22Rv1 (cell line): ENCODE results near the gene FAM89A.

ENCODE experiments used
- CTCF ChIP-seq: fragments of 450-650 bp; IDR thresholded peaks from 2 replicates; pipeline ENCODE4 v1.5.1; 2017; ENCODE audit warnings: mild to moderate bottlenecking
- ZFX ChIP-seq: fragments of 450-650 bp; IDR thresholded peaks from 2 replicates; pipeline ENCODE4 v1.6.1; 2017; ENCODE audit warnings: antibody characterized with exemption, borderline replicate concordance

GRCh38 chr1:231019711-231020110 lies 20.3 kb downstream of the FAM89A start:
- TF ChIP-seq CTCF (no peak), ZFX (no peak)
